ENCODE measurements around the gene GPR139. TPM values are rescaled to one million over a fixed set of nuclear protein-coding genes. Genes with fewer than 3 reads are reported as not detected.

GPR139 gene
- total RNA-seq, 6 experiments from 2014 or later: not detected

DNA sequence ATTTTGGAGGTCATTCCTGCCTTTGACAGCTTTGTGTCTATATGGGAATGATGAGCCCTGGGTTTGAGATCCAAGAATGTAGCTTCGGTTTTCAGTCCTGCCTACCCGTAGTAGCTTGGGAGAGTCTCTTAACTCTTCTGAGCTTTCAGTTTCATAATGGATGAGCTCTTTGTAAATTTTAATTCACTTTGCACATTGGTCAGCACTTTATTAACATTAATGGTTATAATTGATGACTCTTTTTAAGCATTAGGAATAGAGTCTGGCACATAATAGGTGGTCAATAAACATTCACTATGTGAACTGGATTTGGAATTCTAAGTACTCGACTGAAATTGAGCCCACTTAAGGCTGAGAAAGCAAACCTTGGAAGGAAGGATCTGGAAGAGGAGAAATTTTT is 17.3 kb downstream of the GPR139 start:
- TF ChIP-seq, protein P1, sequence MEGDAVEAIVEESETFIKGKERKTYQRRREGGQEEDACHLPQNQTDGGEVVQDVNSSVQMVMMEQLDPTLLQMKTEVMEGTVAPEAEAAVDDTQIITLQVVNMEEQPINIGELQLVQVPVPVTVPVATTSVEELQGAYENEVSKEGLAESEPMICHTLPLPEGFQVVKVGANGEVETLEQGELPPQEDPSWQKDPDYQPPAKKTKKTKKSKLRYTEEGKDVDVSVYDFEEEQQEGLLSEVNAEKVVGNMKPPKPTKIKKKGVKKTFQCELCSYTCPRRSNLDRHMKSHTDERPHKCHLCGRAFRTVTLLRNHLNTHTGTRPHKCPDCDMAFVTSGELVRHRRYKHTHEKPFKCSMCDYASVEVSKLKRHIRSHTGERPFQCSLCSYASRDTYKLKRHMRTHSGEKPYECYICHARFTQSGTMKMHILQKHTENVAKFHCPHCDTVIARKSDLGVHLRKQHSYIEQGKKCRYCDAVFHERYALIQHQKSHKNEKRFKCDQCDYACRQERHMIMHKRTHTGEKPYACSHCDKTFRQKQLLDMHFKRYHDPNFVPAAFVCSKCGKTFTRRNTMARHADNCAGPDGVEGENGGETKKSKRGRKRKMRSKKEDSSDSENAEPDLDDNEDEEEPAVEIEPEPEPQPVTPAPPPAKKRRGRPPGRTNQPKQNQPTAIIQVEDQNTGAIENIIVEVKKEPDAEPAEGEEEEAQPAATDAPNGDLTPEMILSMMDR (IDR thresholded peaks at IDR 0.05): no peak
- peaks cover 71% of the 10 kb centered on the region for H3K9me3 Mint-ChIP-seq
- H3K27ac Mint-ChIP-seq: no peak overlapping the region
- DNase-seq: no peak
- peaks cover 5% of the 10 kb centered on the region; the same call in 1 of the 2 replicates for H3K36me3 Mint-ChIP-seq (ENCODE audit: low read depth)
- no peaks in the 10 kb centered on the region for H3K4me1 Mint-ChIP-seq (ENCODE audit: low read depth)
- H3K27me3 Mint-ChIP-seq (ENCODE audit: insufficient read depth): no peaks in the 10 kb centered on the region; the same call in 1 of the 2 replicates
- H3K4me3 Mint-ChIP-seq: no peak overlapping the region

- Mint-ChIP-seq H3K4me1 (ENCODE audit: low read depth) (no peaks in the 10 kb centered on the region), H3K4me3 (no peak overlapping the region), H3K27ac (no peak overlapping the region), H3K36me3 (ENCODE audit: low read depth) (peaks cover 5% of the 10 kb centered on the region; the same call in 1 of the 2 replicates), H3K27me3 (ENCODE audit: insufficient read depth) (no peaks in the 10 kb centered on the region), H3K9me3 (peaks cover 47% of the 10 kb centered on the region)
- TF ChIP-seq, protein P1 (IDR thresholded peaks at IDR 0.05): no peak
- no peak for DNase-seq
Measured at GRCh38 chr16:20053336-20053735, 20.4 kb downstream of the GPR139 start.

GRCh38 chr16:20051611-20052010 is 22.1 kb downstream of the GPR139 start:
- H3K9me3 Mint-ChIP-seq: peaks cover 34% of the 10 kb centered on the region
- H3K4me3 Mint-ChIP-seq: no peak overlapping the region
- H3K36me3 Mint-ChIP-seq (ENCODE audit: low read depth): peaks cover 5% of the 10 kb centered on the region; the same call in 1 of the 2 replicates
- TF ChIP-seq, protein P1 (IDR thresholded peaks at IDR 0.05): no peak
- H3K27me3 Mint-ChIP-seq (ENCODE audit: insufficient read depth): no peaks in the 10 kb centered on the region
- no peaks in the 10 kb centered on the region for H3K4me1 Mint-ChIP-seq (ENCODE audit: low read depth)
- no peak for DNase-seq
- H3K27ac Mint-ChIP-seq: no peak overlapping the region

DNA sequence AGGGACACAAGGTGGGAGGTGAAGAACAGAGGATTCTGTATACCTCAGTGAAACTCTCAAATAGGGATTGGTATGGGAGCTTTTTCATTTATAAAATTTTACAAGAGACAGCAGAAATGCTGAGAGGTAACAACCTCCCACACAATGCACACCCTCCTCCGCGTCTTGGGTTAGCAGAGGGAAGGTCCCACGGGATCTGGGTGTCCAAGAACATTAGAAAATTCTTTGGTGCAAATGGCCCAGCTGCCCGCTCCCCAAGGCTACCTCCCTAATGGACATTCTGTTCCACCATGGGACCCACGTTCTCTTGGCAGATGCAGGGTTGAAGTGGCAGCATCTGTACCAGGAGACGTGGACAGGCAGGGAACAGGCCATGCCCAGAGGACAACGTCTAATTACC is 22.5 kb downstream of the GPR139 start:
- H3K4me3 Mint-ChIP-seq: no peak overlapping the region
- TF ChIP-seq, protein P1 (IDR thresholded peaks at IDR 0.05): no peak
- peaks cover 5% of the 10 kb centered on the region; the same call in 1 of the 2 replicates for H3K36me3 Mint-ChIP-seq (ENCODE audit: low read depth)
- DNase-seq: no peak
- no peak overlapping the region for H3K27ac Mint-ChIP-seq
- H3K27me3 Mint-ChIP-seq (ENCODE audit: insufficient read depth): no peaks in the 10 kb centered on the region
- H3K4me1 Mint-ChIP-seq (ENCODE audit: low read depth): no peaks in the 10 kb centered on the region
- peaks cover 35% of the 10 kb centered on the region for H3K9me3 Mint-ChIP-seq

- Mint-ChIP-seq H3K4me3 (no peak overlapping the region), H3K27ac (no peak overlapping the region), H3K36me3 (ENCODE audit: low read depth) (peaks cover 5% of the 10 kb centered on the region; the same call in 1 of the 2 replicates), H3K27me3 (ENCODE audit: insufficient read depth) (no peaks in the 10 kb centered on the region), H3K9me3 (peaks cover 40% of the 10 kb centered on the region), H3K4me1 (ENCODE audit: low read depth) (no peaks in the 10 kb centered on the region)
- TF ChIP-seq, protein P1 (IDR thresholded peaks at IDR 0.05): no peak
- no peak for DNase-seq
Measured at GRCh38 chr16:20049831-20050230, 23.9 kb downstream of the GPR139 start.

GRCh38 chr16:20045886-20046285 is 27.8 kb downstream of the GPR139 start:
- H3K27ac Mint-ChIP-seq: no peak overlapping the region
- DNase-seq: no peak
- TF ChIP-seq, protein P1 (IDR thresholded peaks at IDR 0.05): no peak
- H3K4me3 Mint-ChIP-seq: no peak overlapping the region
- no peaks in the 10 kb centered on the region for H3K27me3 Mint-ChIP-seq (ENCODE audit: insufficient read depth)
- H3K36me3 Mint-ChIP-seq (ENCODE audit: low read depth): no peaks in the 10 kb centered on the region
- H3K4me1 Mint-ChIP-seq (ENCODE audit: low read depth): no peaks in the 10 kb centered on the region
- peaks cover 32% of the 10 kb centered on the region for H3K9me3 Mint-ChIP-seq
